Cardiac muscle cell (in vitro differentiated cells and primary cell): ENCODE results near the gene MEGF6. TPM values are rescaled to one million over a fixed set of nuclear protein-coding genes. Genes with fewer than 3 reads are reported as not detected.

Experiments used
- DNase-seq, 2 donors: peaks; one replicate each; pipeline versions ENCODE4 v3.0.0 to v3.0.0-alpha.2; 2010 to 2017; ENCODE audit warnings: low read depth in 1 of 2, low spot score in 1 of 2
- H3K27ac ChIP-seq: fragments of 200-600 bp; sonication (generic); 2 replicates; pipeline ENCODE4 v1.5.1; 2016
- H3K27me3 ChIP-seq: fragments of 200-600 bp; sonication (generic); 2 replicates; pipeline ENCODE4 v1.6.0; 2016; ENCODE audit warnings: control low read depth
- H3K36me3 ChIP-seq: fragments of 200-600 bp; sonication (generic); 2 replicates; pipeline ENCODE4 v1.5.1; 2016; ENCODE audit warnings: control low read depth
- H3K4me1 ChIP-seq: fragments of 200-600 bp; sonication (generic); 2 replicates; pipeline ENCODE4 v1.8.1; 2017; ENCODE audit warnings: low read depth, mild to moderate bottlenecking, mixed run types
- H3K4me3 ChIP-seq: fragments of 200-600 bp; sonication (generic); 2 replicates; pipeline ENCODE4 v1.5.1; 2016; ENCODE audit warnings: mild to moderate bottlenecking
- H3K9me3 ChIP-seq: fragments of 200-600 bp; sonication (generic); 2 replicates; pipeline ENCODE4 v1.5.1; 2017; ENCODE audit warnings: low read depth, mild to moderate bottlenecking, control low read depth
- CTCF ChIP-seq: IDR thresholded peaks from 2 replicates; pipeline ENCODE4 v1.5.1; 2012; ENCODE audit warnings: low read depth, mild to moderate bottlenecking, low read length
- polyA plus RNA-seq: library from polyadenylated mRNA; unstranded; fragments of >200 nt; fragmentation: Nextera tagmentation; extraction: Ambion mirVana; gene quantifications from 2 replicates; pipeline ENCODE4 v1.2.1, GENCODE V29; 2016
- total RNA-seq: library from RNA; depleted of rRNA; stranded (reverse); fragments of >200 nt; gene quantifications from 2 replicates; pipeline ENCODE4 v1.2.3, GENCODE V29; 2016

MEGF6 gene
- total and polyA plus RNA-seq, 2 experiments from 2014 or later: 11.1 to 31.7 TPM

GRCh38 chr1:3519301-3519885 lies 91.9 kb downstream of the MEGF6 start:
- H3K4me1 ChIP-seq: no peaks in the 10 kb centered on the region
- H3K27ac ChIP-seq: no peak overlapping the region
- no peak for DNase-seq
- H3K4me3 ChIP-seq: no peak overlapping the region
- no peak for TF ChIP-seq CTCF
- H3K27me3 ChIP-seq: no peaks in the 10 kb centered on the region
- H3K36me3 ChIP-seq: no peaks in the 10 kb centered on the region
- no peaks in the 10 kb centered on the region for H3K9me3 ChIP-seq

GRCh38 chr1:3518756-3519155 lies 92.6 kb downstream of the MEGF6 start:
- no peak overlapping the region for H3K27ac ChIP-seq
- H3K9me3 ChIP-seq: no peaks in the 10 kb centered on the region
- no peaks in the 10 kb centered on the region for H3K27me3 ChIP-seq
- no peaks in the 10 kb centered on the region for H3K36me3 ChIP-seq
- no peak for DNase-seq
- TF ChIP-seq CTCF: no peak
- H3K4me1 ChIP-seq: no peaks in the 10 kb centered on the region
- no peak overlapping the region for H3K4me3 ChIP-seq

- no peak for DNase-seq
- Histone ChIP-seq H3K27me3 (no peaks in the 10 kb centered on the region), H3K4me3 (no peak overlapping the region), H3K36me3 (no peaks in the 10 kb centered on the region), H3K9me3 (no peaks in the 10 kb centered on the region), H3K27ac (no peak overlapping the region), H3K4me1 (no peaks in the 10 kb centered on the region)
- TF ChIP-seq CTCF: peak; percentile 56
These were observed 93.1 kb downstream of the MEGF6 start for GRCh38 chr1:3518256-3518655.

GRCh38 chr1:3516911-3517675 lies 94.2 kb downstream of the MEGF6 start:
- Histone ChIP-seq H3K36me3 (no peaks in the 10 kb centered on the region), H3K9me3 (no peaks in the 10 kb centered on the region), H3K4me3 (no peak overlapping the region), H3K27ac (no peak overlapping the region), H3K4me1 (no peaks in the 10 kb centered on the region), H3K27me3 (no peaks in the 10 kb centered on the region)
- TF ChIP-seq CTCF: no peak
- no peak for DNase-seq

GRCh38 chr1:3516481-3516869 lies 94.8 kb downstream of the MEGF6 start:
- H3K4me3 ChIP-seq: no peak overlapping the region
- no peaks in the 10 kb centered on the region for H3K4me1 ChIP-seq
- no peaks in the 10 kb centered on the region for H3K9me3 ChIP-seq
- TF ChIP-seq CTCF: no peak
- no peak for DNase-seq
- H3K27me3 ChIP-seq: no peaks in the 10 kb centered on the region
- H3K36me3 ChIP-seq: no peaks in the 10 kb centered on the region
- H3K27ac ChIP-seq: no peak overlapping the region
